SU-DHL-6 (cell line): ENCODE measurements around the gene NFKBIE.

Source experiments
- EZH2phosphoT487 ChIP-seq: fragments of 200-600 bp; sonication (generic), shearing (Covaris generic); conservative IDR thresholded peaks from 2 replicates; pipeline ENCODE4 v1.6.1; 2018; ENCODE audit warnings: mild to moderate bottlenecking, antibody characterized with exemption, low read length, moderate library complexity, mixed read lengths
- TF ChIP-seq, protein P1 (sequence below): fragments of 200-600 bp; sonication (generic); IDR thresholded peaks from one replicate; pipeline ENCODE4 v1.5.1; 2017; ENCODE audit warnings: antibody characterized with exemption, mild to moderate bottlenecking, low read length, moderate library complexity; ENCODE audit not compliant: insufficient read depth, poor library complexity, severe bottlenecking

DNA sequence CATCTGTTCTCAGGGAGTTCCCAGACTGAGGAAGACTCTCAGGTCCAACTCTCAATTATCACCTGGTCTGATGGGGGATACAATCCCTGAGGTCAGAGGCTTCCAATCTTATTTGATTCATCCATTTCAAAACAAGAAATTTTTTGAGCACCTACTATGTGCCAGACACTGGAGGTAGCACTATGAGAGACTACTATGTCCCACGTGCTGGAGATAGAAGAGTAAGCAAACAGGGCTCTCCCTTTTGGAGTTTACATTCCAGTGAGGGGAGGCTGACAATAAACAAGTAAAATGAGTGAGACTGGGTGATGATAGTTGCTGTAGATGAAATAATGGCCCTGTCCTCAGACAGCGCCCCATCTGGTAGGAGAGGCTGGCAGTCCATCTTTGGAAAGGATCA is 21.4 kb upstream of the NFKBIE start:
- TF ChIP-seq, protein P1, sequence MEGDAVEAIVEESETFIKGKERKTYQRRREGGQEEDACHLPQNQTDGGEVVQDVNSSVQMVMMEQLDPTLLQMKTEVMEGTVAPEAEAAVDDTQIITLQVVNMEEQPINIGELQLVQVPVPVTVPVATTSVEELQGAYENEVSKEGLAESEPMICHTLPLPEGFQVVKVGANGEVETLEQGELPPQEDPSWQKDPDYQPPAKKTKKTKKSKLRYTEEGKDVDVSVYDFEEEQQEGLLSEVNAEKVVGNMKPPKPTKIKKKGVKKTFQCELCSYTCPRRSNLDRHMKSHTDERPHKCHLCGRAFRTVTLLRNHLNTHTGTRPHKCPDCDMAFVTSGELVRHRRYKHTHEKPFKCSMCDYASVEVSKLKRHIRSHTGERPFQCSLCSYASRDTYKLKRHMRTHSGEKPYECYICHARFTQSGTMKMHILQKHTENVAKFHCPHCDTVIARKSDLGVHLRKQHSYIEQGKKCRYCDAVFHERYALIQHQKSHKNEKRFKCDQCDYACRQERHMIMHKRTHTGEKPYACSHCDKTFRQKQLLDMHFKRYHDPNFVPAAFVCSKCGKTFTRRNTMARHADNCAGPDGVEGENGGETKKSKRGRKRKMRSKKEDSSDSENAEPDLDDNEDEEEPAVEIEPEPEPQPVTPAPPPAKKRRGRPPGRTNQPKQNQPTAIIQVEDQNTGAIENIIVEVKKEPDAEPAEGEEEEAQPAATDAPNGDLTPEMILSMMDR, result no peak
- TF ChIP-seq EZH2phosphoT487, result no peak
